ENCODE measurements around the gene RPL22L1.
"Not testable (repeated sequence)": the region's sequence is repeated elsewhere in the genome, so short reads cannot be mapped to it uniquely, and the experiment has no call there.

- not testable (repeated sequence) for TF ChIP-seq CTCF (IDR thresholded peaks at IDR 0.05); POLR2AphosphoS5 (IDR thresholded peaks at IDR 0.05; ENCODE audit: insufficient read depth in 1 of 2, low read depth in 1 of 2); POLR2A (IDR thresholded peaks at IDR 0.05)
Measured at GRCh38 chr3:170817471-170817870, 52.5 kb downstream of the RPL22L1 start.

All from vagina (tissue), 2 donors.